Measurements from ENCODE around the gene ANO6. TPM values are rescaled to one million over a fixed set of nuclear protein-coding genes. Genes with fewer than 3 reads are reported as not detected.

Gene ANO6
- total and polyA plus RNA-seq, 2 of the 4 experiments (the other 2 are of a cell fraction): 21.6 to 41.0 TPM

GRCh38 chr12:45351921-45352670 lies 136.2 kb downstream of the ANO6 start:
- no TSS peak for BruUV-seq (replicated peaks)
- Histone ChIP-seq H3K27me3 (ENCODE audit: control insufficient read depth, insufficient read depth, low read length) (no peaks in the 10 kb centered on the region), H3K14ac (replicated peaks; ENCODE audit: low read depth, low read length) (no peak overlapping the region), H3K4me1 (ENCODE audit: control insufficient read depth, insufficient read depth, low read length) (peaks cover 4% of the 10 kb centered on the region; the same call in 1 of the 2 replicates), H3K56ac (ENCODE audit: extremely low read depth, insufficient read depth, low read length) (no peak overlapping the region), H4K5ac (ENCODE audit: low read depth, low read length) (no peak overlapping the region), H3K27ac (ENCODE audit: insufficient read depth, low read length) (no peak overlapping the region), H2BK120ac (ENCODE audit: low read depth, low read length) (no peak overlapping the region), H3K36me3 (ENCODE audit: control insufficient read depth, insufficient read depth, low read length) (peaks cover 13% of the 10 kb centered on the region), H4K20me1 (ENCODE audit: insufficient read depth, low read length) (no peaks in the 10 kb centered on the region), H3K18ac (ENCODE audit: low read depth, low read length) (no peak overlapping the region), H3K9me1 (ENCODE audit: insufficient read depth, low read length) (peaks cover 7% of the 10 kb centered on the region), H2BK15ac (ENCODE audit: low read depth, low read length) (no peak overlapping the region), H3K79me1 (ENCODE audit: low read depth in 1 of 2, low read length in 2 of 2) (peaks cover 0 to 19% of the 10 kb centered on the region in 2 experiments; a peak in 3 of 4 replicates), H3K9me3 (ENCODE audit: control insufficient read depth, insufficient read depth, low read length) (no peaks in the 10 kb centered on the region), H2BK20ac (ENCODE audit: low read depth, low read length) (no peak overlapping the region), H3K9ac (ENCODE audit: low read depth, low read length) (no peak overlapping the region), H2AK9ac (replicated peaks; ENCODE audit: low read depth, low read length, poor library complexity) (no peak overlapping the region), H4K8ac (ENCODE audit: low read depth in 2 of 2, low read length in 2 of 2) (no peak overlapping the region), H3K4ac (ENCODE audit: low read depth, low read length) (no peak overlapping the region), H2AK5ac (ENCODE audit: low read depth, low read length) (no peak overlapping the region), H3K4me2 (ENCODE audit: low read depth, low read length) (no peak overlapping the region), H2BK5ac (ENCODE audit: low read depth, low read length, poor library complexity, severe bottlenecking) (no peak overlapping the region), H3K23ac (ENCODE audit: low read depth, low read length) (no peak overlapping the region), H3K4me3 (ENCODE audit: insufficient read depth, low read depth, low read length) (no peak overlapping the region), H4K91ac (ENCODE audit: insufficient read depth, low read depth, low read length) (no peak overlapping the region), H2AFZ (replicated peaks; ENCODE audit: low read length, poor library complexity) (no peak overlapping the region)
- DNase-seq (no peak), ATAC-seq (ENCODE audit: low read depth) (no peak)
- ChIA-PET POLR2A (ENCODE audit: unreplicated experiment) (no interaction called here), CTCF (no interaction called here)
- intact Hi-C loops (cut with micrococcal nuclease) (no loop called here), dilution Hi-C loops (cut with HindIII; ENCODE audit: low sequenced_read_pairs, unreplicated experiment) (no loop called here), in situ Hi-C loops (cut with MboI; ENCODE audit: low sequenced_read_pairs) (no loop called here)
- no CpG with 5 or more reads among the region's 10 CpGs for WGBS, 2 experiments (ENCODE audit: extremely low coverage in 2 of 2, insufficient read length in 1 of 2)
- TF ChIP-seq MXI1 (IDR thresholded peaks at IDR 0.05; ENCODE audit: borderline replicate concordance, low read depth, low read length) (no peak), FOS (IDR thresholded peaks at IDR 0.05; ENCODE audit: low read depth, low read length) (no peak), CEBPB (IDR thresholded peaks at IDR 0.05; ENCODE audit: low read depth, low read length) (no peak), CHD1 (IDR thresholded peaks at IDR 0.05; ENCODE audit: low read depth, low read length) (no peak), POLR2A (IDR thresholded peaks at IDR 0.05; ENCODE audit: low read depth, low read length) (no peak), RCOR1 (IDR thresholded peaks at IDR 0.05; ENCODE audit: insufficient replicate concordance, low read length) (no peak), NFE2L2 (IDR thresholded peaks at IDR 0.05; ENCODE audit: low read depth, low read length) (no peak), RFX5 (IDR thresholded peaks at IDR 0.05; ENCODE audit: low read depth, low read length) (no peak), USF2 (IDR thresholded peaks at IDR 0.05; ENCODE audit: low read depth, low read length) (no peak), MAZ (IDR thresholded peaks at IDR 0.05; ENCODE audit: borderline replicate concordance, low read depth, low read length) (no peak), MAFK (IDR thresholded peaks at IDR 0.05; ENCODE audit: low read depth, low read length) (no peak), SMC3 (IDR thresholded peaks at IDR 0.05; ENCODE audit: low read depth, low read length) (no peak), BHLHE40 (IDR thresholded peaks at IDR 0.05; ENCODE audit: low read depth, low read length) (no peak), RAD21 (IDR thresholded peaks at IDR 0.05; ENCODE audit: low read length) (no peak), CTCF (conservative IDR thresholded peaks at IDR 0.05; ENCODE audit: low read depth, low read length) (no peak)

Measured in IMR-90 (cell line).